ENCODE data around the gene COA1.
"Not testable (repeated sequence)": the region's sequence is repeated elsewhere in the genome, so short reads cannot be mapped to it uniquely, and the experiment has no call there.

COA1 gene

DNA sequence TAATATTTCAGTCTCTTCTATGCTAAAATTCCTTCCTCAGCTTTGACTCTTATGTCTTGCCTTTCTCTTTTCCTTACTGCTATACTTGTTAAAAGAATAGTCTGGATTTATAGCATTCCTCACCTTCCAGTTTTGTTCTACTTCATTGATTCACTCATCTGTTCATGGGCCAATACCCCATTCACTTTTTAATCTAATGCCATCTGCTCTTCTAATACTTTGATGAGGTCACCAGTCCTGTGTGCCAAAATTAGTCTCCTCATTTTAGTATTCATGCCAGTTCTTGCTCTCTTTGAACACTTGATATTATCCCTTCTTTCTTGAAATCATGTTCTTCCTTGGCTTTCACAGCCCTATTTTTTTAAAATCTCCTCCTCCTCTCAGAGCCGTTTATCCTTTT, 127.1 kb downstream of the COA1 start:
- no peak overlapping the region for H3K4me3 ChIP-seq (ENCODE audit: low read length)
- 0 out of 2 replicates have a peak, but pooled peaks cover 3% of the 10 kb centered on the region for H4K20me1 ChIP-seq (ENCODE audit: insufficient read depth, low read length)
- no peak overlapping the region for H3K9ac ChIP-seq (ENCODE audit: low read length)
- no peak overlapping the region for H2AFZ ChIP-seq (ENCODE audit: low read length)
- H3K27ac ChIP-seq (ENCODE audit: low read length) = no peak overlapping the region
- H3K36me3 ChIP-seq (replicated peaks; ENCODE audit: insufficient read depth, low read length) = no peaks in the 10 kb centered on the region
- peaks cover 89% of the 10 kb centered on the region for H3K79me2 ChIP-seq (ENCODE audit: low read length)
- peaks cover 12% of the 10 kb centered on the region; the same call in 1 of the 2 replicates for H3K4me1 ChIP-seq (ENCODE audit: low read length)
- DNase-seq = no peak
- H3K4me2 ChIP-seq (ENCODE audit: low read depth, low read length) = no peak overlapping the region
- no peaks in the 10 kb centered on the region for H3F3A ChIP-seq (ENCODE audit: insufficient read depth, low read length)
- no peaks in the 10 kb centered on the region for H3K27me3 ChIP-seq (replicated peaks; ENCODE audit: insufficient read depth, low read length)
- no peak for TF ChIP-seq EZH2phosphoT487 (IDR thresholded peaks at IDR 0.05; ENCODE audit: low read length)
- TF ChIP-seq EZH2 (optimal IDR thresholded peaks at IDR 0.05; ENCODE audit: low read depth, low read length) = no peak
- TF ChIP-seq, protein P1, sequence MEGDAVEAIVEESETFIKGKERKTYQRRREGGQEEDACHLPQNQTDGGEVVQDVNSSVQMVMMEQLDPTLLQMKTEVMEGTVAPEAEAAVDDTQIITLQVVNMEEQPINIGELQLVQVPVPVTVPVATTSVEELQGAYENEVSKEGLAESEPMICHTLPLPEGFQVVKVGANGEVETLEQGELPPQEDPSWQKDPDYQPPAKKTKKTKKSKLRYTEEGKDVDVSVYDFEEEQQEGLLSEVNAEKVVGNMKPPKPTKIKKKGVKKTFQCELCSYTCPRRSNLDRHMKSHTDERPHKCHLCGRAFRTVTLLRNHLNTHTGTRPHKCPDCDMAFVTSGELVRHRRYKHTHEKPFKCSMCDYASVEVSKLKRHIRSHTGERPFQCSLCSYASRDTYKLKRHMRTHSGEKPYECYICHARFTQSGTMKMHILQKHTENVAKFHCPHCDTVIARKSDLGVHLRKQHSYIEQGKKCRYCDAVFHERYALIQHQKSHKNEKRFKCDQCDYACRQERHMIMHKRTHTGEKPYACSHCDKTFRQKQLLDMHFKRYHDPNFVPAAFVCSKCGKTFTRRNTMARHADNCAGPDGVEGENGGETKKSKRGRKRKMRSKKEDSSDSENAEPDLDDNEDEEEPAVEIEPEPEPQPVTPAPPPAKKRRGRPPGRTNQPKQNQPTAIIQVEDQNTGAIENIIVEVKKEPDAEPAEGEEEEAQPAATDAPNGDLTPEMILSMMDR (IDR thresholded peaks at IDR 0.05; ENCODE audit: low read length) = no peak
- H3K9me2 ChIP-seq (replicated peaks; ENCODE audit: insufficient read depth, low read length) = no peaks in the 10 kb centered on the region
- no peaks in the 10 kb centered on the region for H3K9me3 ChIP-seq (replicated peaks; ENCODE audit: insufficient read depth, low read length)

GRCh38 chr7:43600056-43600455, 129.3 kb downstream of the COA1 start:
- Histone ChIP-seq H3K9me3 (replicated peaks; ENCODE audit: insufficient read depth, low read length) (no peaks in the 10 kb centered on the region), H3K9ac (ENCODE audit: low read length) (no peak overlapping the region), H3K36me3 (replicated peaks; ENCODE audit: insufficient read depth, low read length) (no peaks in the 10 kb centered on the region; the same call in 1 of the 2 replicates), H3K4me1 (ENCODE audit: low read length) (peaks cover 12% of the 10 kb centered on the region; the same call in 1 of the 2 replicates), H3F3A (ENCODE audit: insufficient read depth, low read length) (no peaks in the 10 kb centered on the region), H3K4me2 (ENCODE audit: low read depth, low read length) (no peak overlapping the region), H3K9me2 (replicated peaks; ENCODE audit: insufficient read depth, low read length) (no peaks in the 10 kb centered on the region), H3K79me2 (ENCODE audit: low read length) (peaks cover 91% of the 10 kb centered on the region), H3K27me3 (replicated peaks; ENCODE audit: insufficient read depth, low read length) (no peaks in the 10 kb centered on the region), H3K27ac (ENCODE audit: low read length) (no peak overlapping the region), H4K20me1 (ENCODE audit: insufficient read depth, low read length) (no peaks in the 10 kb centered on the region), H2AFZ (ENCODE audit: low read length) (no peak overlapping the region), H3K4me3 (ENCODE audit: low read length) (no peak overlapping the region)
- no peak for DNase-seq
- TF ChIP-seq EZH2 (optimal IDR thresholded peaks at IDR 0.05; ENCODE audit: low read depth, low read length) = no peak
- TF ChIP-seq, protein P1 (IDR thresholded peaks at IDR 0.05; ENCODE audit: low read length) = no peak
- no peak for TF ChIP-seq EZH2phosphoT487 (IDR thresholded peaks at IDR 0.05; ENCODE audit: low read length)

- peaks cover 91% of the 10 kb centered on the region for H3K79me2 ChIP-seq (ENCODE audit: low read length)
- not testable (repeated sequence) for DNase-seq; H4K20me1 ChIP-seq (ENCODE audit: insufficient read depth, low read length)
Measured at GRCh38 chr7:43596426-43596825, 132.9 kb downstream of the COA1 start.

GRCh38 chr7:43594020-43594419, 135.3 kb downstream of the COA1 start:
- Histone ChIP-seq H3K4me3 (ENCODE audit: low read length) (no peak overlapping the region), H2AFZ (ENCODE audit: low read length) (no peak overlapping the region), H3K36me3 (replicated peaks; ENCODE audit: insufficient read depth, low read length) (no peaks in the 10 kb centered on the region; the same call in 1 of the 2 replicates), H3K27ac (ENCODE audit: low read length) (no peak overlapping the region), H3K79me2 (ENCODE audit: low read length) (peaks cover 92% of the 10 kb centered on the region), H3K27me3 (replicated peaks; ENCODE audit: insufficient read depth, low read length) (no peaks in the 10 kb centered on the region), H4K20me1 (ENCODE audit: insufficient read depth, low read length) (peaks cover 6% of the 10 kb centered on the region; the same call in 1 of the 2 replicates), H3F3A (ENCODE audit: insufficient read depth, low read length) (no peaks in the 10 kb centered on the region), H3K9me3 (replicated peaks; ENCODE audit: insufficient read depth, low read length) (no peaks in the 10 kb centered on the region), H3K4me2 (ENCODE audit: low read depth, low read length) (no peak overlapping the region), H3K4me1 (ENCODE audit: low read length) (peaks cover 29% of the 10 kb centered on the region), H3K9me2 (replicated peaks; ENCODE audit: insufficient read depth, low read length) (no peaks in the 10 kb centered on the region), H3K9ac (ENCODE audit: low read length) (no peak overlapping the region)
- no peak for TF ChIP-seq EZH2 (optimal IDR thresholded peaks at IDR 0.05; ENCODE audit: low read depth, low read length)
- TF ChIP-seq, protein P1 (IDR thresholded peaks at IDR 0.05; ENCODE audit: low read length) = no peak
- no peak for TF ChIP-seq EZH2phosphoT487 (IDR thresholded peaks at IDR 0.05; ENCODE audit: low read length)
- no peak for DNase-seq

More at GRCh38 chr7:43596426-43596825, 132.9 kb downstream of the COA1 start:
- not testable (repeated sequence) for H3K9me2 ChIP-seq (replicated peaks; ENCODE audit: insufficient read depth, low read length); H3K27me3 ChIP-seq (replicated peaks; ENCODE audit: insufficient read depth, low read length); H3K9ac ChIP-seq (ENCODE audit: low read length); H3K4me3 ChIP-seq (ENCODE audit: low read length); H3K27ac ChIP-seq (ENCODE audit: low read length); H3K9me3 ChIP-seq (replicated peaks; ENCODE audit: insufficient read depth, low read length); H3K4me2 ChIP-seq (ENCODE audit: low read depth, low read length); H3K36me3 ChIP-seq (replicated peaks; ENCODE audit: insufficient read depth, low read length); H3F3A ChIP-seq (ENCODE audit: insufficient read depth, low read length); H2AFZ ChIP-seq (ENCODE audit: low read length)
- H3K4me1 ChIP-seq (ENCODE audit: low read length) = peaks cover 27% of the 10 kb centered on the region
